Spleen (tissue), 3 donors: ENCODE results near the gene IFI27L1.
A peak's percentile ranks its signal among the peaks of the same experiment; 100 is the strongest.

Experiments used
- POLR2A ChIP-seq, 3 donors: fragments of 450-650 bp; IDR thresholded peaks; one replicate each; pipeline ENCODE4 v1.5.1; 2017; ENCODE audit warnings: antibody characterized with exemption in 3 of 3, mild to moderate bottlenecking in 1 of 3
- POLR2AphosphoS5 ChIP-seq, 3 donors: sonication (generic); formaldehyde crosslinking; IDR thresholded peaks; one replicate each; pipeline ENCODE4 v1.5.1; 2017; ENCODE audit warnings: antibody characterized with exemption in 3 of 3

- TF ChIP-seq POLR2A (IDR thresholded peaks at IDR 0.05) (no peak), POLR2AphosphoS5 (IDR thresholded peaks at IDR 0.05) (peak in 2 of 3 donors; percentile 23 to 65)
Observed at GRCh38 chr14:94044476-94045091, 36.5 kb upstream of the IFI27L1 start.
